GM23248 (cell line): ENCODE measurements around the gene CTTNBP2. TPM values are rescaled to one million over a fixed set of nuclear protein-coding genes. Genes with fewer than 3 reads are reported as not detected.

Experiments used
- DNase-seq: peaks from one replicate; pipeline ENCODE4 v3.0.0-alpha.2; 2015
- H2AFZ ChIP-seq: fragments of 200-600 bp; sonication (generic); 2 replicates; pipeline ENCODE4 v1.6.1; 2016; ENCODE audit warnings: antibody characterized with exemption
- H3F3A ChIP-seq: fragments of 200-600 bp; sonication (generic); 2 replicates; pipeline ENCODE4 v1.6.1; 2016; ENCODE audit warnings: mild to moderate bottlenecking, antibody characterized with exemption, mixed run types; ENCODE audit not compliant: insufficient read depth
- H3K27ac ChIP-seq: fragments of 200-600 bp; sonication (generic); 2 replicates; pipeline ENCODE4 v1.5.1; 2016; ENCODE audit warnings: mild to moderate bottlenecking
- H3K27me3 ChIP-seq: fragments of 200-600 bp; sonication (generic); replicated peaks from 2 replicates; pipeline ENCODE4 v1.6.1; 2016; ENCODE audit warnings: mild to moderate bottlenecking; ENCODE audit not compliant: insufficient read depth
- H3K36me3 ChIP-seq: fragments of 200-600 bp; sonication (generic); 2 replicates; pipeline ENCODE4 v1.6.1; 2016; ENCODE audit warnings: low read depth, mild to moderate bottlenecking
- H3K4me1 ChIP-seq: fragments of 200-600 bp; sonication (generic); 2 replicates; pipeline ENCODE4 v1.6.1; 2016; ENCODE audit warnings: mild to moderate bottlenecking; ENCODE audit not compliant: insufficient read depth
- H3K4me2 ChIP-seq: fragments of 200-600 bp; sonication (generic); one replicate; pipeline ENCODE4 v1.6.1; 2016; ENCODE audit warnings: mild to moderate bottlenecking; ENCODE audit not compliant: unreplicated experiment
- H3K4me3 ChIP-seq: fragments of 200-600 bp; sonication (generic); 2 replicates; pipeline ENCODE4 v1.5.1; 2016; ENCODE audit warnings: mild to moderate bottlenecking
- H3K79me2 ChIP-seq: fragments of 200-600 bp; sonication (generic); 2 replicates; pipeline ENCODE4 v1.6.1; 2016; ENCODE audit warnings: mild to moderate bottlenecking; ENCODE audit not compliant: insufficient read depth
- H3K9ac ChIP-seq: fragments of 200-600 bp; sonication (generic); 2 replicates; pipeline ENCODE4 v1.6.1; 2016; ENCODE audit warnings: mild to moderate bottlenecking
- H3K9me2 ChIP-seq: fragments of 200-600 bp; sonication (generic); 2 replicates; pipeline ENCODE4 v1.6.1; 2016; ENCODE audit warnings: mixed run types, mild to moderate bottlenecking, moderate library complexity; ENCODE audit not compliant: insufficient read depth
- H3K9me3 ChIP-seq: fragments of 200-600 bp; sonication (generic); one replicate; pipeline ENCODE4 v1.6.1; 2017; ENCODE audit warnings: low read depth
- H4K20me1 ChIP-seq: fragments of 200-600 bp; sonication (generic); 2 replicates; pipeline ENCODE4 v1.6.0; 2016; ENCODE audit not compliant: insufficient read depth
- EZH2 ChIP-seq: fragments of 200-600 bp; sonication (generic); IDR thresholded peaks from 2 replicates; pipeline ENCODE4 v1.6.1; 2018; ENCODE audit warnings: antibody characterized with exemption, mild to moderate bottlenecking; ENCODE audit not compliant: insufficient read depth, poor library complexity, severe bottlenecking
- EZH2phosphoT487 ChIP-seq: fragments of 200-600 bp; sonication (generic); IDR thresholded peaks from 2 replicates; pipeline ENCODE4 v1.6.1; 2018; ENCODE audit warnings: antibody characterized with exemption, moderate library complexity, mild to moderate bottlenecking, low read depth; ENCODE audit not compliant: insufficient read depth
- WGBS, 2 experiments: methylation state at CpG; one replicate each; pipeline ENCODE4 v1.1.6; 2015 to 2017; ENCODE audit warnings: low lambda C conversion rate in 2 of 2, low coverage in 1 of 2; ENCODE audit errors: missing lambda C conversion rate in 2 of 2; 5-methylcytosine and 5-hydroxymethylcytosine counted together
- in situ Hi-C: fragments of 300-500 bp; cut with MboI; formaldehyde crosslinking; loops from 2 replicates; pipeline ENCODE4 v1.15.0; 2020
- polyA plus RNA-seq: library from polyadenylated mRNA; unstranded; fragments of >200 nt; fragmentation: Nextera tagmentation; extraction: Ambion mirVana; gene quantifications from 2 replicates; pipeline ENCODE4 v1.2.1, GENCODE V29; 2016
- total RNA-seq: library from RNA; depleted of rRNA; stranded (reverse); fragments of >200 nt; shearing (Covaris generic); gene quantifications from 2 replicates; pipeline ENCODE4 v1.2.3, GENCODE V29; 2014

CTTNBP2 gene
- total and polyA plus RNA-seq, 2 experiments from 2014 or later: not detected

DNA sequence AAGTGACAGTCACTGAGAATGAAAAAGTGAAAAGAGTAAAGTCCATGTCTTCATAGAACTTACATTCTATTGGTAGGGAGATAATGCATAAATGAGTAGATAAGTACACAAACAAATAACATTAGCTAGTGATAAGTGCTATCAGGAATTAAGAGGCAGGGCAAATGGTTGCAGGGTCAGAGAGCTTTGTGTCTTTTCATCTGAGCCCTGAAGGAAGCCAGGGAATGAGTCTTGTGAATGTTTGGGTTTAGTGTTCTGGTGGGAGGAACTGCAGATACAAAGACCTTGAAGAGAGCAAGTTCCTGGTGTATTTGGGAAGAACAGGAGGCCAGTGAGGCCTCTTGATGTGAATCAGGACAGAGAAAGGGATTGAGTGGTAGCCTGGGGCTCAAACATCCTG lies 183.8 kb downstream of the CTTNBP2 start:
- H3K36me3 ChIP-seq: no peaks in the 10 kb centered on the region
- H3K9me3 ChIP-seq: no peaks in the 10 kb centered on the region
- no peak overlapping the region for H3K9ac ChIP-seq
- H3K27ac ChIP-seq: no peak overlapping the region
- no peaks in the 10 kb centered on the region for H3K79me2 ChIP-seq
- H3K4me3 ChIP-seq: no peak overlapping the region
- no peak for DNase-seq
- TF ChIP-seq EZH2 (no peak), EZH2phosphoT487 (no peak)
- H3K9me2 ChIP-seq: no peaks in the 10 kb centered on the region
- in situ Hi-C loops: no loop called here
- no peaks in the 10 kb centered on the region for H3K27me3 ChIP-seq
- H2AFZ ChIP-seq: no peak overlapping the region
- no peaks in the 10 kb centered on the region for H4K20me1 ChIP-seq
- no peaks in the 10 kb centered on the region for H3K4me1 ChIP-seq
- H3K4me2 ChIP-seq: no peak overlapping the region
- no peaks in the 10 kb centered on the region for H3F3A ChIP-seq

- Histone ChIP-seq H3K4me1 (no peaks in the 10 kb centered on the region), H3K4me3 (no peak overlapping the region), H3F3A (no peaks in the 10 kb centered on the region), H3K36me3 (no peaks in the 10 kb centered on the region), H3K9me2 (no peaks in the 10 kb centered on the region), H4K20me1 (no peaks in the 10 kb centered on the region), H3K79me2 (no peaks in the 10 kb centered on the region), H3K27ac (no peak overlapping the region), H2AFZ (no peak overlapping the region), H3K4me2 (no peak overlapping the region), H3K9me3 (no peaks in the 10 kb centered on the region), H3K9ac (no peak overlapping the region), H3K27me3 (no peaks in the 10 kb centered on the region)
- no peak for DNase-seq
- in situ Hi-C loops: no loop called here
- no peak for TF ChIP-seq EZH2phosphoT487
- TF ChIP-seq EZH2: no peak
- WGBS, 2 experiments: 9 to 12% methylated on average over 2 of the region's 2 CpGs
Measured at GRCh38 chr7:117688126-117688525, 185.1 kb downstream of the CTTNBP2 start.

DNA sequence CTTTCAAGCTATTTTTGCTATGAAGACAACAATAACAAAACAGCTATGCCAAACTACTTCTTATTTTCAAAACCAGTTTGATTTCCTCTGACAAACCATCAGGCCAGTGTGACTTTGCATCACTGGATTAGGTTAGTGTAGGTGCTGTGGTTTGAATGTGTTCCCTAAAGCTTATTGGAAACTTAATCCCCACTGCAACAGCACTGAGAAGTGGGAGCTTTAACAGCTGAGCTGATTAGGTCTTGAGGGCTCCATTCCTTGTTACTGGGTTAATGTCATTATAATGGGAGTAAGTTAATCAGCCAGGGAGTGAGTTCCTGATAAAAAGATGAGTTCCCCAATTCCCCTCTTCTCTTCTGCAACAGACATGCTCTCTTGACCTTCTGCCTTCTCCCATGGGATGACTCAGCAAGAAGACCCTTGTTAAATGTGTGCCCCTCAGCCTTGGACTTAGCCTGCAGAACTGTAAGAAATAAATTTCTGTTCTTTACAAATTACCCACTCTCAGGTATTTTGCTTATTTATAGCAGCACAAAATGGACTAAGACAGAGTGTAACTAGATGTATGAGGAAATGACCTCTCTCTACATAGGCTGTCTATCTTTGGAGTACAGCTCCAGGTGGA lies 186.8 kb downstream of the CTTNBP2 start:
- no peak overlapping the region for H3K9ac ChIP-seq
- no peak overlapping the region for H3K27ac ChIP-seq
- H3K9me3 ChIP-seq: no peaks in the 10 kb centered on the region
- no peak overlapping the region for H2AFZ ChIP-seq
- no peaks in the 10 kb centered on the region for H3K9me2 ChIP-seq
- H3K4me2 ChIP-seq: no peak overlapping the region
- H3F3A ChIP-seq: no peaks in the 10 kb centered on the region
- H3K79me2 ChIP-seq: no peaks in the 10 kb centered on the region
- no peaks in the 10 kb centered on the region for H3K27me3 ChIP-seq
- no peaks in the 10 kb centered on the region for H3K4me1 ChIP-seq
- H4K20me1 ChIP-seq: no peaks in the 10 kb centered on the region
- in situ Hi-C loops: no loop called here
- no peak overlapping the region for H3K4me3 ChIP-seq
- no peaks in the 10 kb centered on the region for H3K36me3 ChIP-seq
- DNase-seq: no peak
- TF ChIP-seq EZH2 (no peak), EZH2phosphoT487 (no peak)

DNA sequence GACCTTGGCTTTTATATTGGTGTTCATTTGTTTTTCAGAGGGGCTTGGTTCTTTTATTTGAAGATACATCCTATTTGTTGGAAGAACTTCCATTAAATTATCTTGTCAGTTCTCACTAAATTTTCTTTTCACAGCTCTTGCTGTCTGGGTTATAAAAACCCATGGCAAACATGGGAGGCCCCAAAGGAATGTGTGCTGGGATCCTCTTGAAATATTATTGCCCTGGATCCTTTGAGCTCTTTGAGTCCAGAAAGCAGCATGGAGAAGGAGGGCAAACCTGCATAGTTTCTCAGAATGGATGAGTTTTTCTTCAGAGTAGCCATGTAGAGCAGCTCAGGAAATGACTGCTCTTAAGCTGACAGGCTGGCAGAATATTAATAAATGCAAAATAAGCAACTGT lies 187.4 kb downstream of the CTTNBP2 start:
- H3K4me3 ChIP-seq: no peak overlapping the region
- H3K4me2 ChIP-seq: no peak overlapping the region
- H3K79me2 ChIP-seq: no peaks in the 10 kb centered on the region
- no peaks in the 10 kb centered on the region for H4K20me1 ChIP-seq
- TF ChIP-seq EZH2: no peak
- H3K9me3 ChIP-seq: no peaks in the 10 kb centered on the region
- no peaks in the 10 kb centered on the region for H3K4me1 ChIP-seq
- no peak overlapping the region for H3K27ac ChIP-seq
- H3F3A ChIP-seq: no peaks in the 10 kb centered on the region
- in situ Hi-C loops: no loop called here
- H2AFZ ChIP-seq: no peak overlapping the region
- H3K27me3 ChIP-seq: no peaks in the 10 kb centered on the region
- H3K9ac ChIP-seq: no peak overlapping the region
- no peaks in the 10 kb centered on the region for H3K9me2 ChIP-seq
- DNase-seq: no peak
- H3K36me3 ChIP-seq: no peaks in the 10 kb centered on the region

GRCh38 chr7:117683430-117684175 lies 189.6 kb downstream of the CTTNBP2 start:
- 8 to 10% methylated on average over 8 of the region's 8 CpGs for WGBS, 2 experiments
- Histone ChIP-seq H3K36me3 (no peaks in the 10 kb centered on the region), H3K27me3 (no peaks in the 10 kb centered on the region), H3K79me2 (no peaks in the 10 kb centered on the region), H3F3A (no peaks in the 10 kb centered on the region), H3K4me2 (no peak overlapping the region), H4K20me1 (no peaks in the 10 kb centered on the region), H3K4me1 (no peaks in the 10 kb centered on the region), H3K27ac (no peak overlapping the region), H3K4me3 (no peak overlapping the region), H2AFZ (no peak overlapping the region), H3K9ac (no peak overlapping the region), H3K9me2 (no peaks in the 10 kb centered on the region), H3K9me3 (no peaks in the 10 kb centered on the region)
- in situ Hi-C loops: no loop called here
- TF ChIP-seq EZH2: no peak
- TF ChIP-seq EZH2phosphoT487: no peak
- DNase-seq: peak; percentile 17
